HG02981 (cell line): ENCODE measurements around the gene DNAH7.
"Not testable (repeated sequence)": the region's sequence is repeated elsewhere in the genome, so short reads cannot be mapped to it uniquely, and the experiment has no call there.

Source experiments
- ATAC-seq: cut with Tn5 transposase; IDR thresholded peaks from one replicate; pipeline ENCODE4 v1.9.1; 2021; ENCODE audit warnings: mild to moderate bottlenecking, moderate library complexity; ENCODE audit not compliant: unreplicated experiment

Gene DNAH7

GRCh38 chr2:196068271-196069209, at the start of gene DNAH7:
Gene DNAH7 (minus strand): TSS chr2:196068837. CDS start chr2:196068711, 126 bp downstream.
- ATAC-seq: peak; percentile 95

DNA sequence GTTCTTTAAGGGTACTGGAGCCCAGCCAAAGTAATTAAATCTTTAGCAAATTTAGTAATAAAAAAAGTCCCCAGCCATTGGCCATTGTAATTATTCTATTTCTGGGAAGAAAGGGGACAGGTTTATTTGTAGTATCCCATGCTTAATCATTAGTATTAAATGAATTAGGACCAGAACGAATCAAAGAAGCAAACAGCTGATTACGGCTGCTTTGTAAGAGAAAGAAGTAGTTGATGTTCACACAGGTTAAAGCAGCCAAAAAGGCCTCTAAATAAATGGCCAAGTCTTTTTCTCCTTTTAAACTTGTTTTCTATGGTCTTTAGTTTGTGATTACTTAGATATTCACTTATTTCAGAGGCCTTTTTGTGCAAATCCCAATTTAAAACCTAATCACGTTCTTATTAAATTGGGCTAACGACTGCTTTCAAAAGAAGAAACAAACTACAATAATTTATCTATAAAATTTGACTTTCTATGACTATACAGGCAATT, 48.6 kb upstream of the DNAH7 start:
- ATAC-seq: no peak

- no peak for ATAC-seq
These were observed 44.7 kb upstream of the DNAH7 start for GRCh38 chr2:196113061-196113974.

- ATAC-seq: no peak
These were observed 43.9 kb upstream of the DNAH7 start for GRCh38 chr2:196112418-196113034.

- no peak for ATAC-seq
These were observed 40.0 kb upstream of the DNAH7 start for GRCh38 chr2:196108604-196109003.

- ATAC-seq: no peak
These were observed 37.3 kb upstream of the DNAH7 start for GRCh38 chr2:196105951-196106350.

DNA sequence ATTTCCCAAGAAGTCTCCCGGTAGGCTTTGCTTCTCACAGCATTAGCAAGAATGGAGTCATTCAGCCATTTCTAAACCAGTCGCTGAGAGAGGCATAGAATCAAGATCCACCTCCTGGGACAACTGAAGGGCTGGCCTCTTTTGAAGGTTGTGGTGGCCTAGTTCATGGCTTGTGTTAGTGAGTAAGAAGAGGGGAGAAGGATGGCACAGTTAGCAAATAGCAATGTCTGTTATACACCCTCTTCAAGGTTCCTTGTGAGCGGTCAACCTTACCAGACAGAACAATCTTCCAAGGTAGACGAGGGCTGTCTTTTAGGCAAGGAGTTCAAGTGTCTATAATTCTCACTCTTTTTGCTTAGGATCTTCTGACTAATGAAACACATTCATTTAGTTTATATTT, 35.4 kb upstream of the DNAH7 start:
- no peak for ATAC-seq

GRCh38 chr2:196103626-196104025, 35.0 kb upstream of the DNAH7 start:
- no peak for ATAC-seq

DNA sequence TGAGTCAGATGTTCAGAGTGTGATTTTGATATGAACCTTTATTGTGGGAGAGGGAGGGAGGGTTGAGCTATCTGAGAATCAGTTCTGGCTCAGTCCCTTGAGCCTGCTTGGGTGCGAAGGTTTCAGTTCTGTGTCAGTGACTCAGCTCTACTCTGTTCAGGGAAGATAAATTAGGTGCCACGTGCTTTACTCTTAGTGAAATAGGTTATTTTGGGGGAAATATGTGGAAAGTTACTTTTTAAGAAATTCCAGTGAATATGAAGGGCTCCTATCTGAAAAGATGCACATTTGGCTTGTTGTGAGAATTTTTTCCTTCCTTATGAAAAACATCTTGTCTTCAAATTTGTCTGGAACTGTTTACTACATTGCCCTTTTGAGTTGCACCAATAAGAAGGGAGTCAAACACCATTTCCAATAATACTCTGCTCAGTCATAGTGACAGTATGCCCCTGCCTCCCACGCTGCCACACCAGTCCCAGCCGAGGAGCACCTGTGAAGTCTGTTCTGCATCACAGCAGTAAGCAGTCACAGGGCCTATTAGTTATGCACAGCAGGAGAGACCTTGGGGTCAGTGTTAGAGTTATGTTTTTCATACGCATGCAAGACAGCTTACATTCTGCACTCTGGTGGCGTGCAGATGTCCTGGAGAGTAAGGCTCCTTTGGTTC, 32.8 kb upstream of the DNAH7 start:
- ATAC-seq: peak; percentile 88

- ATAC-seq: no peak
These were observed 31.3 kb upstream of the DNAH7 start for GRCh38 chr2:196099916-196100315.

DNA sequence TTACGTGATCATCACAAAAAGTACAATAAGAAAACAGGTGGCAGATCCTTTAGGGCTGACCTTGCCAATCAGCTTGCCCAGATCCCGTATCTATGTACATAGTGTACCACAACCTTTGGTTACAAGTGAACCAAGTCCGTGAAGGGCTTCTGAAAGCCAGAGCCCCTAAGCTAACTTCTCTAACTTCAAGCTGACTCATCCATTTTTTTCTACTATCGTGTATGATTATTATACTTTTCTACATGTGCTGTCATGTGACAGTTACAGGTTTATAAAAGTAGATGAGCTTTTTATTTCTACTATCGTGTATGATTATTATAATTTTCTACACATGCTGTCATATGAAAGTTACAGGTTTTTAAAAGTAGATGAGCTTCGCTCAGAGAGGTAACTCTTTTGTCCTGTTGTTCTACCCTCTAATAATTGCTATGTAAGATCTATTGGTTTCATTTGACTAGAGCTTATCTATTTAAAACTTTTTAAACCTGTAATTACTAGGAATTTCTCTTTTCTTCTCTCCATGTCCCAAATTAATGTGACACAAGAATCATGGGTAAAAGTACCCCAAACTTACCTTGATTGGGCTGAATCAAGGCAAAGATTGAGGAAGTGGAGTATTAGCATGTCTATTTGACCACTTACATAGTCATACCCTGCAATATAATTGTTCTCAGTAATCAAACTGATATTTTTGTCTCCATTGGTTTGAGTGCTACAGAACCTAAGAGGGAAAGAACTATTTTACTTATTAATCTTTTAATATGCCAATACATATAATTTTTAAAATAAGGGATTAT, 29.4 kb upstream of the DNAH7 start:
- ATAC-seq: no peak

- ATAC-seq: no peak
These were observed 28.5 kb upstream of the DNAH7 start for GRCh38 chr2:196096982-196097745.

DNA sequence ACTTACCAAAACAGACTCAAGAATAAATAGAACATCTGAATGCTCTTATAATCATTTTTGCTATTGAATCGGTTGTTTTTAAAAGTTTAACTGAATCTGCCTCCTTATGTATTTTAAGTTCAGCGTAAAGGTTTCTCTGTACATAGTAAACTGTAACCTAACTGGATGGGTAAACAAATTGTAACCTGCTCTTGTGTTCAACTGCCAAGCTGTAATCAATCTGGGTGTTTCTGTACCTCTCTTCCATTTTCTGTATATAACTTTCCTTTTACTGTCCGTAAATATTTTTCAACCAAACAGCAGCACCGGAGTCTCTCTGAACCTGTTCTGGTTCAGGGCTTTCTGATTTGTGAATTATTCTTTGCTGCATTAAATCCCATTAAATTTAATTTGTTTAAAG, 27.6 kb upstream of the DNAH7 start:
- no peak for ATAC-seq

DNA sequence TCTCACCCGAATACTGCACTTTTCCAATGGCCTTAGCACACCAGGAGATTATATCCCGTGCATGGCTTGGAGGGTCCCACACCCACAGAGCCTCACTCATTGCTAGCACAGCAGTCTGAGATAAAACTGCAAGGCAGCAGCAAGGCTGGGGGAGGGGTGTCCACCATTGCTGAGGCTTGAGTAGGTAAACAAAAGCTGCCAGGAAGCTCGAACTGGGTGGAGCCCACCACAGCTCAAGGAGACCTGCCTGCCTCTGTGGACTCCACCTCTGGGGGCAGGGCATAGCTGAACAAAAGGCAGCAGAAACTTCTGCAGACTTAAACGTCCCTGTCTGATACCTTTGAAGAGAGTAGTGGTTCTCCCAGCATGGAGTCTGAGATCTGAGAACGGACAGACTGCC, 20.8 kb upstream of the DNAH7 start:
- not testable (repeated sequence) for ATAC-seq

DNA sequence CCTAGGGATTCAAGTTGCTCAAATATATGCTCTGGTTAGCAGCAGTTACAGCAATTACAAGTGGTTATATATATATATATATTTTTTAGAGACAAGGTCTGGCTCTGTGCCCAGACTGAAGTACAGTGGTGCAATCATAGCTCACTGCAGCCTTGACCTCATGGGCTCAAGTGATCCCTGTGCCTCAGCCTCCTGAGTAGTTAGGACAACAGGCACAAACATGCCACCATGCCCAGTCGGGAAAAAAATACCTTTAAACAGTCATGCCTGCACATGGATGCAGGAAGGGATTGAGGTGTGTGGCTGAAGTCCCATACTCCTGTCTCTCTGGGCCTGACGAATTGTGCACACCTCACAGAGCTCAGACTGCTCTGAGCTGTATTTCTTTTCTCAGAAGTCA, 19.6 kb upstream of the DNAH7 start:
- no peak for ATAC-seq

GRCh38 chr2:196086517-196087368, 18.1 kb upstream of the DNAH7 start:
- no peak for ATAC-seq

DNA sequence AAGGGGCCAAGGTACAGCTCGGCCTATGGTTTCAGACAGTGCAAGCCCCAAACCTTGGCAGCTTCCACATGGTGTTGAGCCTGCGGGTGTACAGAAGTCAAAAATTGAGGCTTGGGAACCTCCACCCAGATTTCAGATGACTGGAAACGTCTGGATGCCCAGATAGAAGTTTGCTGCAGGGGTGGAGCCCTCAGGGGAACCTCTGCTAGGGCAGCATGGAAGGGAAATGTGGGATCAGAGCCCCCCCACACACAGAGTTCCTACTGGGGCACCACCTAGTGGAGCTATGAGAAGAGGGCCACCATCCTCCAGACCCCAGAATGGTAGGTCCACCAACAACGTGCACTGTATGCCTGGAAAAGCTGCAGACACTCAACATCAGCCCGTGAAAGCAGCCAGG, 15.0 kb upstream of the DNAH7 start:
- ATAC-seq: no peak

DNA sequence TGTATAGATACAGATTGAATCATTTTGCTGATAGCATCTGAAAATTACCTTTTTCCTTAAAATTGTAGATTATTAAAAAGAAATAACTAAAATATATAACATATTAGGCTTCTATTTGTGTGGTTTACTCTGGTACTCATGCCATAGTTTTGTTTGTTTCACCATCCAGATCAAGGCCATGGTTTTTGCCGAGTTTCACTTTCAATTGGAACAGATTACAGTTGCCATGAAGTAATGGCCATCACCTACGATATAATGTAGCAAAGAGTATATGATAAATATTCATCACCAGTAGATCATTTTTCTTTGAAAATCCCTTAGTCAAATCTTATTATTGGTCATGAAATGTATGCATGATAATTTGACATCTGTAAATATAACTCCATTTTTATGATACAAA, 11.9 kb upstream of the DNAH7 start:
- peak; percentile 63 for ATAC-seq
